ENCODE measurements around the gene CNTNAP2. TPM values are rescaled to one million over a fixed set of nuclear protein-coding genes. Genes with fewer than 3 reads are reported as not detected.
A peak's percentile ranks its signal among the peaks of the same experiment; 100 is the strongest.

CNTNAP2 gene
- total and polyA plus RNA-seq, 8 donors, result 0.94 to 42.5 (median 38.6) TPM

DNA sequence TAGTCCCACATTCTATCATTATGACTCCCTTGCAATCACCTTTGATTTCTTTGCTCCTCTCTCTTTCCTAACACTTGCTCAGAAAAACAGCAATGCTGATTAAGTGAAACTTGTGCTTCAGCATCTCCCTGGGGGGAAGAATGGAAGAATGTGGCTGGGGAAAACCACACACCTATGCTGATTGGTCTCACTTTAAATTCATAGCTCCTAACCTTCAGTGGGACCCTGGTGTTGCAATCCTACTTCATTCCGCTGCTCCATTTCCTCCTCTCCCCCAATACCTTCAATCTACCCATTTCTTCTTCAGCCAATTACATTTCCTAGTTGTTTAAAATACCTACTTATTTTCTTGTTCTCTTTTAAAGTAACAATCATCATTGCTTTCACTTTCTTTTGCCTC lies 1307.3 kb downstream of the CNTNAP2 start:
- DNase-seq, result no peak
- no peaks in the 10 kb centered on the region for H3K36me3 ChIP-seq
- TF ChIP-seq, protein P1, sequence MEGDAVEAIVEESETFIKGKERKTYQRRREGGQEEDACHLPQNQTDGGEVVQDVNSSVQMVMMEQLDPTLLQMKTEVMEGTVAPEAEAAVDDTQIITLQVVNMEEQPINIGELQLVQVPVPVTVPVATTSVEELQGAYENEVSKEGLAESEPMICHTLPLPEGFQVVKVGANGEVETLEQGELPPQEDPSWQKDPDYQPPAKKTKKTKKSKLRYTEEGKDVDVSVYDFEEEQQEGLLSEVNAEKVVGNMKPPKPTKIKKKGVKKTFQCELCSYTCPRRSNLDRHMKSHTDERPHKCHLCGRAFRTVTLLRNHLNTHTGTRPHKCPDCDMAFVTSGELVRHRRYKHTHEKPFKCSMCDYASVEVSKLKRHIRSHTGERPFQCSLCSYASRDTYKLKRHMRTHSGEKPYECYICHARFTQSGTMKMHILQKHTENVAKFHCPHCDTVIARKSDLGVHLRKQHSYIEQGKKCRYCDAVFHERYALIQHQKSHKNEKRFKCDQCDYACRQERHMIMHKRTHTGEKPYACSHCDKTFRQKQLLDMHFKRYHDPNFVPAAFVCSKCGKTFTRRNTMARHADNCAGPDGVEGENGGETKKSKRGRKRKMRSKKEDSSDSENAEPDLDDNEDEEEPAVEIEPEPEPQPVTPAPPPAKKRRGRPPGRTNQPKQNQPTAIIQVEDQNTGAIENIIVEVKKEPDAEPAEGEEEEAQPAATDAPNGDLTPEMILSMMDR (IDR thresholded peaks at IDR 0.05), result no peak

DNA sequence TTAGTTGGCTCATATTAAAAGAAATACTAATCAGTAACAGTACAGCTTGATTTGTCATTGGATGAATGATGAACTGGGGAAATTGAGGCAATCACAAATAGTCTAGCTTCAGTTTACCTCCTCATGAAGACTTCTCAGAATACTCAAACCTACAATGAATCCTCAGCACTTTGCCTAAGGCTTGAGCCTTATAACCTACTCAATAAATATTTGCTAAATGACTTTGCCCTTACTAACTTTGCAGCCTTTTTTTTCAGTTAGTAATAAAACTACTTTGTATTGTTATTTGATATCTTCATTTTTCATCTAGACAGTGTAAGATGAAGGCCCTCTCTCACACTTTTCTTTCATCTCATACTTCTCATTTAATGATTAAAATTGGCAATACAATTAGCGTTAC lies 1311.5 kb downstream of the CNTNAP2 start:
- no peak for DNase-seq
- H3K36me3 ChIP-seq, result no peaks in the 10 kb centered on the region
- TF ChIP-seq, protein P1 (IDR thresholded peaks at IDR 0.05), result no peak
- intact Hi-C loops (cut with DNase I), result no loop called here
- no peak for ATAC-seq
- H3K27ac ChIP-seq, result no peak overlapping the region
- no peak overlapping the region for H3K4me3 ChIP-seq
- H3K27me3 ChIP-seq, result no peaks in the 10 kb centered on the region
- H3K9me3 ChIP-seq, result peaks cover 0 to 5% of the 10 kb centered on the region in 2 donors
- H3K4me1 ChIP-seq, result no peaks in the 10 kb centered on the region

More for the DNA sequence above, 1307.3 kb downstream of the CNTNAP2 start:
- Histone ChIP-seq H3K9me3 (no peaks in the 10 kb centered on the region), H3K27me3 (no peaks in the 10 kb centered on the region), H3K4me1 (no peaks in the 10 kb centered on the region), H3K27ac (no peak overlapping the region), H3K4me3 (no peak overlapping the region)
- ATAC-seq, result no peak
- intact Hi-C loops (cut with DNase I), result no loop called here

DNA sequence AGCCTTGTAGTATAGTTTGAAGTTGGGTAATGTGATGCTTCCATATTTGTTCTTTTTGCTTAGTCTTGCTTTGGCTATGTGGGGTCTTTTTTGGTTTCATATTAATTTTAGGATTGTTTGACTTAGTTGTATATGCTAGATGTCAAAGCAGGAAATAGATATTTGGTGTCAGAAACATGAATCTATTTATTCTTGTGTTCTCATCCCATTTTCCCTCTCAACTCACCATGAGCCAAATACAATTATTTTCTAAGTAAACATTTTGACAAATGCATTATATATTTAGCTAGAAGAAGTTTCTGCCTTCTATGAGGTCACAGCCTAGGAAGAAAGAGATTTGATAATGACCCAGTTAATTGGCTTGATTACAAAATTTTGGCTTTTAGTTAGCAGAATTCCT lies 1313.4 kb downstream of the CNTNAP2 start:
- Histone ChIP-seq H3K27me3 (no peaks in the 10 kb centered on the region), H3K36me3 (no peaks in the 10 kb centered on the region), H3K27ac (no peak overlapping the region), H3K9me3 (peaks cover 0 to 7% of the 10 kb centered on the region in 2 donors), H3K4me1 (no peaks in the 10 kb centered on the region), H3K4me3 (no peak overlapping the region)
- ATAC-seq (no peak), DNase-seq (no peak)
- TF ChIP-seq, protein P1 (IDR thresholded peaks at IDR 0.05), result no peak
- intact Hi-C loops (cut with DNase I), result no loop called here

GRCh38 chr7:147432079-147432478 lies 1315.5 kb downstream of the CNTNAP2 start:
- no peak overlapping the region for H3K4me3 ChIP-seq
- no peaks in the 10 kb centered on the region for H3K27me3 ChIP-seq
- no peaks in the 10 kb centered on the region for H3K36me3 ChIP-seq
- no peak overlapping the region for H3K27ac ChIP-seq
- TF ChIP-seq, protein P1 (IDR thresholded peaks at IDR 0.05), result no peak
- intact Hi-C loops (cut with DNase I), result no loop called here
- no peak for ATAC-seq
- peak in 2 of 4 donors; percentile 29 to 65 for DNase-seq
- H3K9me3 ChIP-seq, result peaks cover 0 to 8% of the 10 kb centered on the region in 2 donors
- H3K4me1 ChIP-seq, result no peaks in the 10 kb centered on the region

- no peak for ATAC-seq
- no peaks in the 10 kb centered on the region for H3K27me3 ChIP-seq
- no peak overlapping the region for H3K4me3 ChIP-seq
- H3K36me3 ChIP-seq, result no peaks in the 10 kb centered on the region
- TF ChIP-seq, protein P1 (IDR thresholded peaks at IDR 0.05), result no peak
- no peak for DNase-seq
- peaks cover 0 to 8% of the 10 kb centered on the region in 2 donors for H3K9me3 ChIP-seq
- no peak overlapping the region for H3K27ac ChIP-seq
- H3K4me1 ChIP-seq, result no peaks in the 10 kb centered on the region
- intact Hi-C loops (cut with DNase I), result no loop called here
These were observed 1316.0 kb downstream of the CNTNAP2 start for GRCh38 chr7:147432576-147432975.

All from left lung (tissue), 10 donors.